HG03196 (cell line): ENCODE results near the gene ADM2.

Experiments
- ATAC-seq: cut with Tn5 transposase; IDR thresholded peaks from one replicate; pipeline ENCODE4 v1.9.1; 2021; ENCODE audit not compliant: unreplicated experiment

ADM2 gene

DNA sequence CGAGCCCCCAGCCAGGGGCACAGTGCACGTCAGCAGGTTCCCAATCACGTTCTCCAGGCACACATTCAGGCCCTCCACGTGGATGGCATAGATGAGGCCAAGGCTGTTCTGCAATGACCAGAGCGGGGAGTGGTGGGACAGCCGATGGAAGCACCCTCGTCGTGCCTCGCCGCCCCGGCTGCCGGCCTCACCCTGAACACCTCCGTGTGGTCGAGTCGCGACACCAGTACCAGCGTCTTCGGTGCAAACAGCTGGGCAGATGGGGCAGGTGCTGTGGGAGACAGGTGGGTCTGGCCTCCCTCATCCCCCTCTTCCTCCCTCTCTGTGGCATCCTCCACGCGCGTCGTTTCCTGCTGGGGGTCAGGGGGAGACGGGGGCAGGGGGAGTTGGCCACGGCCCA is 14.0 kb upstream of the ADM2 start:
- no peak for ATAC-seq

DNA sequence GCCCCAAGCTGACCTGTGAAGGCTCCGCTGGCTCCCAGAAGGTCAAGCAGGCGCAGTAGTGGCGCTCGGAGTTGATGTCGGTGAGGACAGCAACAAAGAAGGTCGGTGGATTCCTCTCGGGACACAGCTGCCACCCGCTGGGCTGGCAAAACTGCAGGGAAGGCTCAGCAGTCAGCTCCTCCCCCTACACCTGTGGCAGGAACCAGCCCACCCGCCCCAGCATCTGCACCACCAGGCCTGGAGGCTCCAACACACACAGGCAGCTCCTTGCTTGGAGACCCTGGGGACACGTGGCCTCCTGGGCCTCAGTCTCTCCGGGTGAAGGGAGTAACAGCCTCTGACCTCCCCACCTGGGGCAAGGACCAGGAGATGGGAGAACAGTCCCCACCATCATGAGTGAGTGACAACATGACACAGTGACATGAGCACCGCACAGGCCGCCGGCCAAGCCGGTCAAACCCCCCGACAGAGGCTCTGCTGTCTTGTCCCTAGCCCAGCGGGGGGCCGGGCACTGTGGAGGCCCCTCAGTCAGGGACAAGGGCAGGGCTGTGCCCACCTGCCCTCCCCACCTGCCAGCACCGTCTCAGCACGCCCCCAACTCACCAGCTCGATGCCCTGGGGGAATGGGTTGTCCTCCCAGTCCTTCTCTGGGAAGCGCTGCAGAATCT is 13.4 kb upstream of the ADM2 start:
- ATAC-seq = no peak

DNA sequence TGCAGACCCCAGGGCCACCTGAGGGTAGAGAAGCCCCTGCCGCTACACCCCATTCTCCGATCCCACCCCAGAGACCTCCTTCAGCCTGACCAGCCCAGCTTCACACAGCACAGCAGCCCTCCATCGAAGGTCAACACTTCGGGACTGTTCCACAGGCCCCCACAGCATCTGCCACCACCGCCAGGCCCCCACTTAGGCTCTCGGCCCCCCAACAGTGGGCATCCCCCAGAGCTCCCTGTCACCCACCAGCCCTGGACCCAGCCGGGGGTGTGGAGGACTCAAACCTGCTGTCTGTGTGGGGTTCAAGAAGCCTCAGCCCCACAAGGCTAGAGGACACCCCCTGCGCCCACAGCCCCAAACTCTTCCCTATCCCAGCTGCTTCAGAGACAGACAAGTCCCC is 12.7 kb upstream of the ADM2 start:
- no peak for ATAC-seq

DNA sequence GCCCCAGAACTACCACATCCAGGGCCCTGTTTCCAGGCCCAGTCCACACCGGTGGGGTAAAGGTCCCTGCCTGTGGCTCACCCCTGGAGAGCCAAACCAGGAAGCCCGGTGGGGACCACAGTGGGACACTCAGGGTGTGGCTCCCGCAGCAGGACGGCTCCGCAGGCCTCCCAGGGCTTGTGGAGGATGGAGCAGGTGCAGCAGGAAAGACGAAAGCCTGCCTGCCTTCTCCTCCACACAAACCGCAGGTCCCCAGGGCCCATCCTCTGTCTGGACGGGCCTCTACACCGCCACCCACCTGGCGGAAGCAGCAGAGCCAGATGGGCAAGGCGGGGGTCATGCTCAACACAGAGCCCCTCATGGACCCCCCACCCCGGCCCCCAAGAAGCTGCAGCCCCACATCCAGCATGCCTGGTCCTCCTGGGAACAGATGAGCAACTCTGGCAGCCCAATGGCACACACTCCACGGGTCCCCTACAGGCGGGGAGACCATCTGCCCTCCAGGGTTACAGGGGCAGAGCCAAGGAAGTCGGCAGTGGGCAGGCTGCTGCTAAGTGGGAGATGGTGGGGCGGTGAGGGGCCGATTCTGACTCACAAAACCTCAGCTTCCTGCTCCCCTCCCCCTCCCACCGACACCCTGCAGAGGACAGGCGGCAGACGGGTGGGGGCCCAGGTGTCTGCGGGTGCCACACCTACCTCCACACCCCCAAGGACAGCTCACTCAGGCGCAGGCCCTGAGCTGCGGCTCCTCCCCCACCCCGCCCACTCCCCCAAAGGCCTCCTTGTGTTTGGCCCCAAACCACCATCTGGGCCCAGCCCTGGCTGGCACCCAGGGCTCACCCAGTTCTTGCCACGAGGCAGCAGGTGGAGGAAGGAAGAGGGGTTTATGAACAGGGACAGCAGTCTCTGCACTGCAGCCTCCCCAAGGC is 11.7 kb upstream of the ADM2 start:
- peak; percentile 50 for ATAC-seq

DNA sequence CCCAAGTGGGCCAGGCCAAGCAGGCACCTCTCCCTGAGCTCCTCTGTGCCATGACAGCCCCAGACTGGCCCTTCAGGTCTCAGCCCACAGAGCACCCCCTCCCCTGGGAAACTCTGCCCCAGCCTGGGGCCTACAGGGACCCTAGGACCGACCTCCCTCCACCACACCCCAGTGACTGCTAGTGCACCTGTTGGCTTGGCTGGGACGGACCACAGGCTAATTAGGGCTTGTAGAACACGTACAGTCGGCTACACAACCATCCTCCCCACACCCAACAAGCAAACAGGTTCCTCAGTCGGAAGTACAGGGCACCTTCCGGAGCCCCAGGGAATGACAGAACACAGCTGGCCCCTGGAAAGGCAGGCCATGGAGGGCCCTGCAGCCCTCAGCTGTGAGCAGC is 10.9 kb upstream of the ADM2 start:
- ATAC-seq = no peak

DNA sequence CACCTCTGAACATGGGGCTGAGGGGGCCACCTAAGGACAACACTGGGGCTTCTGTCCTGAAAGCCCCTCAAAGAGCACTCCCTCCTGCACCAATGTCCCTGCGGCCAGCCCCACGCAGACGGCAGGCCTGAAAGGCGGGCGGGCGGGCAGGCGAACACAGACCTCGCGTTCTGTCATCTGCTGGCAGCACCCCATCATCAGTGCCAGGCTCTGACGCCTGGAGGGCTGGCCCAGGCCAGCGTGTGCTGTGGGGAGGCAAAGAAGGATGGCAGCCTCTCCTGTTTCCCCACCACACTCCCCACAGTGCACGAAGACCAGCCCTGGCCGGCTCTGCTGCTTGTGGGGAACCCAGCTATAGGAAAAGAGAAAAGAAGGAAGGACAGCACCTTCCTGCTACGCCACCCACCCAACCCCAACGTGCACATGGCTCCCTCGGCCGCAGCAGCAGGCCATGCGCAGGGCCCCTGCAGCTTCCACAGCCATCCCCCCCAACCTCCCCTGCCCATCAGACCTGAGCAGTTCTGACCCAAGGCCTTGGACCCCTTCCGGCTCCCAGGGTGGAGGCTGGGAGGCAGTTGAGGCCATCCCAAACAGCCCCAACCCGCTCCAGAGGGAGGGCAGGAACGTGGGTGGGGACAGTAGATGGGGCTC is 10.0 kb upstream of the ADM2 start:
- no peak for ATAC-seq

DNA sequence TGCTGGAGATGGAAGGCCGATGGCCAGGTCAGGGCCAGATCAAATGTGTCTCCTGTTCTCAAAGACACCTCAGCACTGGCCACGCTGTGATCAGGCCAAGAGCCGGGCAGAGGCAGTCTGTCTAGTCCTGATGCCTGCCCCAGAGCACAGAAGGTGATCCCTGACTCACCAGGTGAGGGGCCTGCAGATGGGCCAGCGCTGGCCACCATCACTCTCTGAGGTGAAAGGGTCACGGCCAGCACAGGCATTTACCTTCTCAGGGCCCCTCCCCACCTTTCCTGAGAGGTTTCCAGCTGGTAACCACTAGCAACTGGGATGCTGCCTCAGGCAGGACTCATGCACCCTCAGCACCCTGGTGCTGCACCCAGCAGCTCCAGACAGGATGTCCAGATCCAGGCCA is 9.4 kb upstream of the ADM2 start:
- no peak for ATAC-seq

DNA sequence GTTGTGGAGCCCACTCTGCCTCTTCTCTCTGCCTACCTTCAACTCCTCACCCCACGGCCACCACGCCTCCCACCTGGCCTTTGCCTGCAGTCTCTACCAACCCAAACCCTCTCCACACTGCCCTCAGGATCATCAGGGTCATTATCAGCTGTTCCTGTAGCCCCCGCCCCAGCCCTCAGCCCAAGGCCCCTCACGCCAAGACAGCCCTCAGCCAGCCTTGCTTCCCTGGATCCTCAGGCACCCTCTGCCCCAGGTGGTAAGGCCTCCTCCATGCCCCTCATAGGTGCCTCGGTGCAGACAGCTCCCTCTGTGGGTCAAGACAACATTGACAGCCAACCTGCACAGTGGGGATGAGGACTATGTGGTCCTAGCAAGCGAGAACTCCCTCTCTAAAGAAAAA is 8.3 kb upstream of the ADM2 start:
- no peak for ATAC-seq

DNA sequence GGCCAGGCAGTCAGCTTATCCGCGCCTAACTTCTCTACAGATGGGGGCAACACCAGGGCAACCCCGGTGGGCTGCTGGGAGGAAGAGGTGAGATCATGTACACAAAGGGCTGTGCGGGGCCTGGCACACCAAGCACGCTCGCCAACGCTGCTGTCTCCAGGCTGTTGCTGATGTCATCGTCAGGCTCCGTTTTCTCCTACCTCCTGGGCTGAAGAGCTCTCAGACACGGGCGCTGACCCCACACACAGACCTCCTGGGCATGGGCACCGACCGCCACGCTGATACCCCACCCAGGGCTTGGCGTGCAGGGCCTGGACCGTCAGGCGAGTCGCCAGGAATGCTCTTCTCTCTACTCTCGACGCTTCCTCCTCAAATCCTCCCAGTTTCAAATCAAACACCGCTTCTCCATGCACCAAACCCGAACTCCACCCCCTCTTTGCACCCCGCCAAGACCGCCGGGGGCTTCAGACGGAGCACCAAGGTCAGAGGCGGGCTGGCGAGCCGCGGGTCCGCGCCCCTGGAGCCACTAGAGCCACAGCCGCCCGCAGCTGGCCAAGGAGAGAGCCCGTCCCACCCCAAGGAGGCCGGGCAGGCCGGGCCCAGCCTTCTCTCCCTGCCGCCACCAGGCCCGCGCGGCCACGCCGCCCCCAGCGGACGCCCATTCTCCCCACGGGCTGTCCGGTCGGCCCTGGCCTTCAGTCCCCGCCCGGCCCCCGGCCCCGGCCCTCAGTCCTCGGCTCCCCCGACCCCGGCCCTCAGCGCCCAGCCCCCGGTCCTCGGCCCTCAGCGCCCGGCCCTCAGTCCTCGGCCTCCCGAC is 7.3 kb upstream of the ADM2 start:
- ATAC-seq = no peak

DNA sequence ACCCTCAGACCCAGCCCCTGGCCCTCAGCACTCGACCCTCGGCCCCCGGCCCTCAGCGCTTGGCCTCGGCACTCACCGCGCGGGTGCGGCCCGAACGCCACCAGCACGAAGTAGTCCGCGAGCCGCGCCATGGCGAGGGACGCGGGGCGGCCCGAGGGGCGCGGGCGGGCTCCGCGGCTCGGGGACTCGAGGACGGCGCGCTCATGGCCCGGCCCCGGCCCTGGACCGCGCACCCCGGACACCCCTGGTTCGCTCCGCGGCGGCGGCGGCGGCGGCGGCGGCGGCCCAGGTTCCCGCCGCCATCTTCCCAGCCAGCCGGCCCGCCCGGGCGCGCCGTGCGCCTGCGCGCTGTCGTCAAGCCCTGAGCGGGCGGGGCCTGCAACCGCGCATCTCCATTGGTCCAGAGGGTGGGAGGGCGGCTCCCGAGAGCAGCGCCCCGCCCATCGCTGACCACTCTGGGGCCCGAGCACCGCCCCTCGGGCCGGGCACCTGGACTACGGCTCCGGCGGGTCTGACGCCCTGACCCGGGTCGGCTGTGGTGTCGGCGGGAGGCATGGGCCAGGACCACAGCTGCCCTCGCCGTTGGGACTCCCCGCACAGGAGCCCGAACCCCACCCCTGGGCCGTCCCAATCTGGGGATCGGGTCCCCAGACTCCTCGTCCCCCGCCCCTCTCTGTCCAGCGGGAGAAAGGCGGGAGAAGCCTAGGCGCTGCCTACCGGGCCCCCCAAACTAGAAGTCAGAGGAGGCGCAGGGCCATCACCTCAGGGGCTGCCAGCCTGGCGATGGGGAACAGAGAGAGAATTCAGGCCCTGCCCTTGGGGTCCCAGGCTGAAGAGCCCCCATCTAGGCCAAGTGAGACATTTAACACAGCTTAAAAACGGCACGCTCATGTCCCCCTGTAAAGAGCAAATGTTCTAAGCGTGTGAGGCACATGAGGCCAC is 6.4 kb upstream of the ADM2 start, which contains the start of gene SBF1:
Gene SBF1 (minus strand): TSS at position 326 of the 942 bp plus-strand sequence. CDS start 195 bp downstream, at position 131.
- peak; percentile 62 for ATAC-seq

DNA sequence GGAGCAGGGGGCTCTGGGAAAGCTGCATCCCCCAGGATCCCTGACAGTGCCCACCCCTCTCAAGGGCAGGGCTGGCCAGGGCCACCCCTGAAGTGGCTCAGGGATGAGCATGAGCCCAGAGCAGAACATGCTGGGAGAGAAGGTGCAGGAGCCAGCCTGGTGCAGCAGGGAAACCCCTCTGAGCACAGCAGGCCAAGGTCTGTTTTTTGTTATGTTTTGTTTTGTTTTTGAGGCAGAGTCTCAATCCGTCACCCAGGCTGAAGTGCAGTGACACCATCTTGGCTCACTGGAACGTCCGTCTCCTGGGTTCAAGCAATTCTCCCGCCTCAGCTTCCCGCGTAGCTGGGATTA is 5.7 kb upstream of the ADM2 start:
- ATAC-seq = no peak

DNA sequence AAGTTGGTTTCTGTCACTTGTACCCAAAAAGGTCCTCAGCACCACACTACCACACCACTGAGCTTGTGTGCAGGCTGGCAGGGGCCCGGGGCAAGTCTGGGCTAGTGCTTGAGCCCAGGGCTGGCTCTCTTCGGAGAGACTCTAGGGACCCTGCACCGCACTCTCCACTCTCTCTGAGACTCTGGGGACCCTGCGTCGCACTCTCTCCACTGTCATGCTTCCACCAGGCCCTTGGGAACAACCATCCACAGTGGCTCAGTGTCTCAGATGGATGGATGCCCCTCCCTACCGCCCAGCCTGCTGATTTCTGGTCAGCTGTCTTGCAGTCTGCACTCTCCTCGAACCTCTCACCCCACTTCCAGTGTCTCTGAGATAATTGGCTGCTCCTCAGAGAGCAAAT is 4.5 kb upstream of the ADM2 start:
- no peak for ATAC-seq

DNA sequence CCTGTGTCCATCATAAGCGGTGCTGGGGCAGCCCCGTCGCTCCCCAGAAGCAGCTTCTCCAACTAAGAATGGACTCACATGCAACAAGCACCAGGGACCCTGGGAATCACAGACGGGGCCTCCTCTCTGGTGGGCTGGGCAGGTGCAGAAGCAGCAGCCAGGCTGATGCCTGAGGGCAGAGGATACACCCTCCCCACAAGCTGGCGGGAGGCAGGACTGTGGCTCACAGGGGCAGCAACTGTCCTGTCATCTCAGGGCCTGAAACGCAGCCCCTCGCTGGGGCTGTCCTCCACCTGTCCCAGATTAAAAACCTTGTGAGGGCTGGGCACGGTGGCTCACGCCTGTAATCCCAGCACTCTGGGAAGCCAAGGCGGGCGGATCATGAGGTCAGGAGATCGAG is 3.4 kb upstream of the ADM2 start:
- ATAC-seq = no peak

DNA sequence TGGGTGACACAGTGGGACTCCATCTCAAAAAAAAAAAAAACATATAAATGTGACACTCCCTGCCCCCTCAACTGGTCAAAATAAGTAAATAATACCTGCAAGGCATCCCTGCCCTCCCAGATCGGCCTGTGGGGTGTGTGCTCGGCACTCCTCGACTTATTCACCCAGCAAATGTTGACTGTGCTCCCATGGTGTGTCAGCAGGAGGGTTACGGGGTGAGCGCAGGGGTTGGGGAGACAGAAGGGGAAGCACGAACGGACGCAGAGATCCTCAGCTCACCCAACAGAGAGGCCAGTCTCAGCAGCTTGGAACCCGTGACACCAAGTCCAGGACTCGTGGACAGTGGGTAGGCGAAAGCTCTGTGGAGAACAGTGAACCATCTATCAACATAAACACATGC is 1.6 kb upstream of the ADM2 start:
- no peak for ATAC-seq

DNA sequence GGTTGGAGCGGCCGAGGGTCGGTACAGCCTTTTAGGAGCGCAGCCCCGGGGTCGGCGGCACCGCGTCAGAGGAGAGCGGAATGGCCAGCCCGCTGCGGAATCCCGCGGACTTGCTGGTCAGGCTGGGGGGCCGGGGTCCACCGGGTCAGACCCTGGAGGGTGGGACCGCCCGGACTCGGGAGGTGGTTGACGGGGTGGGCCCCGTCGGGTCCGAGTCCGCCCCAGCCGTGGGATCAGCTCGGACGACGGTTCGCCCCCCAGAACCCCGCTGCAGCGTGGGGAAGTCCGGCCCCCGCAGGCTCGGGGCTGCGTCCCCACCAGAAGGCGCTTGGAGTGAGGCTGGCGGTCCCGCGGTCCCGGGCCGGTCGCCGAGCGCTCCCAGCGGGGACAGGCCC is 301 bp upstream of the ADM2 start:
- ATAC-seq = no peak

DNA sequence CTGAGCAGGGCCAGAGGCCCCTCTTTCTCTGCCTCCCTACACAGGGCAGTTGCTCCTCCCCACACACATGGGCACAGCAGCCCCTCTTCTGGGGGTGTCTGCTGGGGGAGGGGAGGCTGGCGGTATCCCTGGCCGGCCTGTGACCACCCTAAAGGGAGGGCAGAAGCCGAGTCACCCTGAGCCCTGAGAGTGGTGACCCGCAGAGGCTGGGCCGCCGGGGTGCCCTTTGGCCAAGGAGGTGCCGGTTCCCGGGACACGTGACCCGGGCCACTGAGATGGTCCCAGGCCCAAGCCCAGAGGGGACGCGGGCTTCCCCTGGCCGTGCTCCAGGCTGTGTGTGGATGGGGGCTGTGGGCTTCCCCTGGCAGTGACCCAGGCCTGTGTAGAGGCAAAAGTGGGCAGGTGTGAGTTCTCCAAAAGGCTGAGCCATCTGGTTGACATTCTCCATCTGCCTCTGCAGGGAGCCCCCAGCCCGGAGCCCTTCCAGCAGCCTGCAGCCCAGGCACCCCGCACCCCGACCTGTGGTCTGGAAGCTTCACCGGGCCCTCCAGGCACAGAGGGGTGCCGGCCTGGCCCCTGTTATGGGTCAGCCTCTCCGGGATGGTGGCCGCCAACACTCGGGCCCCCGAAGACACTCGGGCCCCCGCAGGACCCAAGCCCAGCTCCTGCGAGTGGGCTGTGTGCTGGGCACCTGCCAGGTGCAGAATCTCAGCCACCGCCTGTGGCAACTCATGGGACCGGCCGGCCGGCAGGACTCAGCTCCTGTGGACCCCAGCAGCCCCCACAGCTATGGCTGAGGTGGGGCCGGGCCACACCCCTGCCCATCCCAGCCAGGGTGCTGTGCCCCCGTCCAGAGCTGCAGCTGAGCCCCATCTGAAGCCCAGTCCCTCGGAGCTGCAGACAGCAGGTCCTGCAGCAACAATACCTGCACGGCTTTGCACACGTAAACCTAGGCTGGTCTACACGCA is 1.0 kb downstream of the ADM2 start:
- no peak for ATAC-seq

DNA sequence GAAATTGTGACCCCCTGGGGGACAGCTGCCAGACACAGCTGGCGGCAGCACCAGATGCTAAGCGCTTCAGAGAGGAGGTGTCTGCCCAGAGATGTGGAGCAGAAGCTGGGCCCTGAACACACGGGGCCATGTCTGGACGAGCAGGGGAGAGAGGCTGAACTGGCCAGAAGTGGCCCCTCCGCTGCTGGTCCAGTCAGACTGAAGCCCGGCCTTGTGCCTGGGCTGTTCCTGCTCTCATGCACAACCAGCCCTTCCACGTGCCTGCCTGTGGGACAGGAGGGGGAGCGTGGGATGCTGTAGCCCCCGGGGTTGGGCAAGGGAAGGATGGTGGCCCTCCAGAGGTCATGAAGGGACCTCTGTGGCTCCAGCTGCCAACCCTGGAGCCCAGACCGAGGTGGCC is 1.8 kb downstream of the ADM2 start:
- no peak for ATAC-seq

DNA sequence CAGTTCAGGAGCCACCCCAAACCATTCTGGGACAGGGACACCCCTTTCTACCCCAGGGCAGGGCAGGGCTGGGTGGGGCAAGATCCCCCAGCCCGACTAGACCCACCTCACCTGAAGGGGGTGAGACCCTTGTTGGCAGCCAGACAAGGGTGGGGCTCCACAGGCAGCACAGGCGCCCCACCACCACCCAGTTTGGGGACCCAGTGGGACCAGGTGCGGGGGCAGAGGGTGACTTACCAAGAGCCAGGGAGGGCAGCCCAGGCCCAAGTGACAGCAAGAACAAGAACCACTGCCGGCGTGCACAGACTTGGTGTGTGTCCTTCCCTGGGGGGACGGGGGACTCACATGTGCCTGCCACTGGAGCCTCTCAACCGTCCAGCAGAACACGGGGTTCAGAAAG is 2.2 kb downstream of the ADM2 start:
- no peak for ATAC-seq
